ENCODE data around the gene ADD3. TPM values are rescaled to one million over a fixed set of nuclear protein-coding genes. Genes with fewer than 3 reads are reported as not detected.

ADD3 gene
- total and polyA plus RNA-seq, 4 donors, result 15.4 to 55.9 (median 22.8) TPM

GRCh38 chr10:110010486-110011378, 2.9 kb downstream of the ADD3 start:
- no peaks in the 10 kb centered on the region for H3K36me3 ChIP-seq (ENCODE audit: control insufficient read depth in 4 of 4, insufficient read depth in 3 of 4, low read depth in 1 of 4, low read length in 3 of 4)
- H3K4me1 ChIP-seq (ENCODE audit: control insufficient read depth in 4 of 4, insufficient read depth in 4 of 4, low read length in 3 of 4), result peaks cover 5 to 38% (median 33%) of the 10 kb centered on the region in 4 donors
- H3K27me3 ChIP-seq (ENCODE audit: control insufficient read depth in 4 of 4, insufficient read depth in 4 of 4, low read length in 3 of 4), result no peaks in the 10 kb centered on the region
- no peak overlapping the region for H3K9ac ChIP-seq (ENCODE audit: low read depth in 1 of 2, low read length in 2 of 2)
- no peaks in the 10 kb centered on the region for H3K9me3 ChIP-seq (ENCODE audit: control insufficient read depth in 4 of 4, low read length in 3 of 4)
- 54% methylated on average over 2 of the region's 2 CpGs for WGBS
- TF ChIP-seq REST (IDR thresholded peaks at IDR 0.05) (no peak), RAD21 (IDR thresholded peaks at IDR 0.05) (peak in 1 of 2 donors; percentile 9), FOXA1 (IDR thresholded peaks at IDR 0.05) (no peak), JUND (IDR thresholded peaks at IDR 0.05) (no peak), MAX (IDR thresholded peaks at IDR 0.05) (no peak), RXRA (IDR thresholded peaks at IDR 0.05) (peak in 1 of 2 donors; percentile 17), SP1 (IDR thresholded peaks at IDR 0.05) (peak; percentile 6), EGR1 (IDR thresholded peaks at IDR 0.05; ENCODE audit: low read depth in 2 of 2) (no peak), TAF1 (conservative IDR thresholded peaks at IDR 0.05) (no peak), FOXA2 (IDR thresholded peaks at IDR 0.05) (peak; percentile 38), ZBTB33 (IDR thresholded peaks at IDR 0.05) (no peak)
- no peak overlapping the region for H3K4me3 ChIP-seq (ENCODE audit: low read depth in 1 of 3, low read length in 3 of 3)
- no peak for DNase-seq (ENCODE audit: low spot score)
- no peak overlapping the region for H3K27ac ChIP-seq (ENCODE audit: low read depth in 1 of 2, low read length in 2 of 2)

- no peak for DNase-seq (ENCODE audit: low spot score)
- Histone ChIP-seq H3K27me3 (ENCODE audit: control insufficient read depth in 4 of 4, insufficient read depth in 4 of 4, low read length in 3 of 4) (no peaks in the 10 kb centered on the region), H3K27ac (ENCODE audit: low read depth in 1 of 2, low read length in 2 of 2) (no peak overlapping the region), H3K4me3 (ENCODE audit: low read depth in 1 of 3, low read length in 3 of 3) (no peak overlapping the region), H3K4me1 (ENCODE audit: control insufficient read depth in 4 of 4, insufficient read depth in 4 of 4, low read length in 3 of 4) (peaks cover 5 to 32% (median 26%) of the 10 kb centered on the region in 4 donors), H3K9ac (ENCODE audit: low read depth in 1 of 2, low read length in 2 of 2) (no peak overlapping the region), H3K36me3 (ENCODE audit: control insufficient read depth in 4 of 4, insufficient read depth in 3 of 4, low read depth in 1 of 4, low read length in 3 of 4) (no peaks in the 10 kb centered on the region), H3K9me3 (ENCODE audit: control insufficient read depth in 4 of 4, low read length in 3 of 4) (no peaks in the 10 kb centered on the region)
- TF ChIP-seq GABPA (IDR thresholded peaks at IDR 0.05 in 1 of 2, conservative IDR thresholded peaks at IDR 0.05 in 1 of 2) (no peak), SP1 (IDR thresholded peaks at IDR 0.05) (no peak), NR2F2 (IDR thresholded peaks at IDR 0.05) (no peak)
- 73% methylated on average over 3 of the region's 3 CpGs for WGBS
Observed at GRCh38 chr10:110011681-110012080, 3.9 kb downstream of the ADD3 start.
